Kidney tubule cell (primary cell): ENCODE measurements around the gene CHRNA3.
A peak's percentile ranks its signal among the peaks of the same experiment; 100 is the strongest.

Experiments used
- DNase-seq: peaks from one replicate; pipeline ENCODE4 v3.0.0-alpha.2; 2018; ENCODE audit warnings: low spot score

CHRNA3 gene

DNA sequence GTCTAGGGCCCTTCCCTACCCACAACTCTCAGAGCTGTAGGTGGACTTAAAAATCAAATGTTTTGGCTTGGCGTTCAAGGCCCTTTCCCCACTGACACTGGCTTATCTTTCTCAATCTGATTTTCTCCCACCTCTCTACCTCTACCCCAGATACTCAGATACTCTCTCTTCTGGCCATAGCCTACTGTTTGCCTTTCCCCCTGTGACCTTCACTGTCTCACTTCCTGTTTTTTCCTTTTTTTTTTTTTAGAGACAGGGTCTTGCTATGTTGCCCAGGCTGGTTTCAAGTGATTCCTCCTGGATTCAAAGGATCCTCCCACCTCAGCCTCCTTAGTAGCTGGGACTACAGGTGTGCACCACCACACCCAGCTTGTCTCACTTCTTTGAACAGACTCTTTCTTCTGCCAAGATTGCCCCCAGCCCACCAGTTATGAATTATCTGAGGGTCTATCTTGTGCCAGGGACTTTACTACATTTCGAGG lies 15.6 kb upstream of the CHRNA3 start:
- no peak for DNase-seq

DNA sequence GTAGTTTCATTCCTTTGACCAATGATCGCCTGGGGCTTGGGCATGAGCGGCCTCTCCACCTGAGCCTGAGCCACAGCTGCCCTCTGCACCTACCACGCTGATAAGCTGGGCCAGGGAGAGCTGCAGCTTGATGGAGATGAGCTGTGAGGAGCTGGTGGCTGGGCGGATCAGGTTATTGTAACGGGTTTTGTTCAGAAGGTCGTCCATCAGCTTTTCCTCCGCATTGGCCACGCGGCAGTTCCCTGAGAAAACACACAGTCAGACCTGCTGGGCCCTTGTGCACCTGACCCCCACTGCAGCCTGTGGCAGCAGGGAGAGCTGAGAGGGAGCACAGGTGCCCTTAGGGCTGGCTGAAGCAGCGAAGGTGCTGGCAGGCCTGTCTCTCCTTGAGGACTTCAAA lies 14.6 kb upstream of the CHRNA3 start:
- DNase-seq, result no peak

DNA sequence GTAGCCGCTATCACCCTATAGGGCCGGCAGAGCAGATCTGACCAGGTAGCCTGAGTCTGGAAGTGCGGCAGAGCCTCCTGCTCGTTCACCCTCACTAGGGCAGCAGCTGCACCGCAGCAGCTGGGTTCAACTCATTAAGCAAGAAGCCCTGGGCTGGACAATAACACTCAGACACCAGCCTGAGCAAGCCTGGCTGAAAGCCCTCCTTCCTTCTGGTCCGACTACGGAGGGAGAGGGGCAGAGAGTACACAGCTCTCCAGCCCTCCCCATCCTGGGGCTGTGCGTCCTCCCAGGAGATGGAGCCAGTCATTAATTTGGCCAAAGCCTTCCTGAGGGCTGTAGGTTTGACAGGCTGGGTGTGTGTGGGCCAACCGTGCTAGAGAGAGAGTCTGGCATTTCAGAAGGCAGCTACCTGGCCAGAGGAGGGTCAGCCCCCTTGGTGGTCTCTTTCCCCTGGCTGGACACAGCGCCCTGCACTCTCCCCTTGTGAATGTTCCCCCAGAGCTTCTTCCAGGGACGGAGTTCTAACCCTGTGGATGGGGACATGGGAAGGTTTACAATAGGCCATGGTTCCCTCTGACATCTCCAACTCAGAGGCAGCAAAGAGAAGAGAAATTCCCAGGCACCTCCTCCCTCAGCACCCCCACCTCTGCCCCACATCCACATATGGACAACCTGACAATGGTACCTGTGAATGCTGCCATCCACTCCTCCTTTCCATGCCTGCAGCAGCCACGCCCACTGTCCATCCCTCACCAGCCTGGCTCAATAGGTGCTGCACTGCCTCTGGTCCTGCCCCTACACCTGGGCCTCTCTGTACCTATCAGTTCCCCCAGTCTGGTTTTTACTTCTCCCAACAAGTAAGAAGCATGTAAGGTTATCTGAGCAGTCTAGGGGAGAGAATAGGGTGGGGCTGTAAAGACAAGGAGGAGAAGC lies 13.7 kb upstream of the CHRNA3 start:
- DNase-seq, result no peak

DNA sequence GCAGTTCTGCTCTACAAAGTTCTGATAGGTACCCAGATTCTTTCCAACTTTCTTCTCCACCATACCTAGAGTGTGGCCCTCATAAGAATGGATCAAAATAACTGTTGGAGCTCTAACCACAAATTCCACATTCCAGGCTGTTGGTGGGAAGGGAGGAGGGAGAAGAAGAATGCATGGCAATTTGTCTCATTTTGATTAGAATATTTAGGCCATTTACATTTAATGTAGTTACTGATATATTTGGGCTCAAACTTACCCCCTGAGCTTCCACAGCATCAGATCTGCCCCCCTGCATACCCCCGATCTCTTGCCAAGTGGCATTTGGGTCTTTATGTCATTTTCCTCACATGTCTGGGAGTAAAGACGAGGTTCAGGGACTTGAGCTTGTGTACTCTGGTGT lies 12.6 kb upstream of the CHRNA3 start:
- DNase-seq, result no peak

DNA sequence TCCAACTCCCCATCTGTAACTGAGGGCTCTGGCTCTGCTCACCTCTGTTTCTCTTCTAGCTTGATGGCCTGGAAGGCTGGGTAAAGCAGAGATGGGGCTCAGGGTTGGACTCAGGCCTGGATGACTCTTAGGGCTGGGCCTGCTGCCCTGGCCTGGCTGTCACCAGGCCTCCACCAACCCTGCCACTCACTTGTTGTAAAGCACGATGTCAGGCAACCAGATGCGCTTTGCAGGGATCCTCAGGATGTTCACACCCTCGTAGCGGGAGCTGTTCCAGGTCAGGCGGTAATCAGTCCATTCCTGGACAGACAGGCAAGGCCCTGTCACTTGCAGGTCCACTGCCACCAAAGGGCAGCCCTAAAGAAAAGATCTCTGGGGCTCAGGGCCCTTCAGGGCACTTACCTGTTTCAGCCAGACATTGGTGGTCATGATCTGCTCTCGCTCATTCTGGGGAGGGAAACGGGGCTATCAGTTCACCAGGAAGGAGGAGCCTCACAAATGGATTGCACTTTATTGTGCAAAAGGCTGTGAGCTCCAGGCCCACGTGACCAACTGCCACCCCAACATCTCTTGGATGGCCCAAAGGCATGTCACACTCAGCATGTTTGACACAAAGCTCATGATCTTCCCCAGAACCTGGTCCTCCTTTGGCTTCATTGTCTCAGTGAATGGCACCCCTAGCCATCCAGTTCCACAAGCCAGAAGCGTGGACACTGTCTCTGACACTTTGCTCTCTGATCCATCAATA lies 10.3 kb upstream of the CHRNA3 start:
- no peak for DNase-seq

DNA sequence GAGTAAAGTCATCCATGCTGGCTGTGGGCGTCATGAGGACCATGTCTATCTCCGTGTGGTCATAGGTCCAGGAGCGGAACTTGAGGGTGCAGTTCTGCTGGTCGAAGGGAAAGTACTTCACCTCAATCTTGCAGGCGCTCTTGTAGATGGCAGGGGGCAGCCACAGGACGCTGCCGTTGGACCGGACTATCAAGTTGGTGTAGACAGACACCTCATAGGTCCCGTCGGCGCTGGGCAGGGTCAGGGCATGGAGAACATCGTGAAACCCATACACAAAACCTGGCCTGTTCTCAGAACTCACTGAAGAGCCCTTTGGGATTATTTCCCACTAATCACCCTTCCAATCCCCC lies 8.9 kb upstream of the CHRNA3 start:
- no peak for DNase-seq

DNA sequence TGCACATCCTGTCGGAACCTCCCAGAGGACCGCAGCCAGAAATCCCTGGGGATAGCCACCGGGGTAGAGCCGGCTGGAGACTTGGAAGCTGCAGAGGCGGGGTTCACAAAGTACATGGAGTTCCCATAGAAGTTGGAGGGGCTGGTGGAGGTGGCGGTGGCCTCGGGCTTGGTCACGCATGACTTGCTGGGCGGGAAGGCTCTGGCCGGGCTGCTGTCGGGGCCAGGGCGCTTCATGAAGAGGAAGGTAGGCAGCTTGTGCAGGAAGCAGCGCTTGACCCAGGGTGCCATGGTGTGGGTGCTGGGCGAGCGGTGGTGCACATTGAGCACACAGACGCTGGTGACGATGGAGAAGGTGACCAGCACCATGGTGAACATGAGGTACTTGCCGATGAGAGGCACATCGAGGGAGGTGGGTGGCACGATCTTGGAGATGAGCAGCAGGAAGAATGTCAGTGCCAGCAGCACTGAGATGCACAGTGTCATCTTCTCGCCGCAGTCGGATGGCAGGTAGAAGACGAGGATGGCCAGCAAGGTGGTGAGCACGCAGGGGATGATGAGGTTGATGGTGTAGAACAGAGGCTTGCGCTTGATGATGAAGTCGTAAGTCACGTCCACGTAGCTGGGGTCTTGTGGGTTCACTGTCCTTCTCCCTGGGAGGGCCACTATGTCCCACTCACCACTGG lies 8.4 kb upstream of the CHRNA3 start:
- DNase-seq, result no peak

DNA sequence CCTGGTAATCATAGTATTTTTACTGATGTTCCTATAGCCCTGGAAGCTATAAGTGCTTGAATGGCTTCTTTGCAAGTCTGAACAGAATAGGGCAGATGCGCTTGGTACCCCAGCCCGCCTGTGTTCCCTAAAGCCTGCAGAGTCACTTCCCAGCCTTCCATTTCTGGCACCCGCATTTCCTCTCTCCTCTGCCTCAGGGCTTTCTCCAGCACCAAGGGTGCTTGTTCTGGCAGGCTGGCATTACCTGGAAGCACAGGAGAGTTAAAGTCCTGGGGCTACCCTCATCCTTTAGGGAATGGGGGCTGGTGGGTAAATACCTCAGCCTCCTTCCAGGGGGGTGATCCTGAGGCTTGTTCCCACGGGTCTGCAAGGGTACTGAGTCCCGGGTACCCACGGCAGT lies 7.4 kb upstream of the CHRNA3 start:
- no peak for DNase-seq

DNA sequence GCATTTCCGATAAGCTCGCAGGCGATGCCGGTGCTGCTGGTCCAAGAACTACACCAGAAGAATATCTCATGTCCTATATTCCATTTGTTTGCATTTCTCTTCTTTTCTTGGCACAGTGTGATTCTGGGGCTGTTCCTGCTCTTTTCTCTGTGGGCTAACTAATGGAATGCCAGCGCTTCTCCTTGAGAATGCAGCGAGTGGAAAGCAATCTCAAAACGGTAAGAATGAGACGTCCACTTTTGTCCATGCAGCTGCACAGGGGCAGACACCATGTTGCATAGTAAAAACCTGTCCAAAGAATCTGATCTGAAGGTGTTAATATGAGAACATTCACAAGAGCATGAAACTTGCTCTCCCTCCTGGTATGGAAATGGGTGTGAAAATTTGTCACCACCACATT lies 6.6 kb upstream of the CHRNA3 start:
- DNase-seq, result no peak

DNA sequence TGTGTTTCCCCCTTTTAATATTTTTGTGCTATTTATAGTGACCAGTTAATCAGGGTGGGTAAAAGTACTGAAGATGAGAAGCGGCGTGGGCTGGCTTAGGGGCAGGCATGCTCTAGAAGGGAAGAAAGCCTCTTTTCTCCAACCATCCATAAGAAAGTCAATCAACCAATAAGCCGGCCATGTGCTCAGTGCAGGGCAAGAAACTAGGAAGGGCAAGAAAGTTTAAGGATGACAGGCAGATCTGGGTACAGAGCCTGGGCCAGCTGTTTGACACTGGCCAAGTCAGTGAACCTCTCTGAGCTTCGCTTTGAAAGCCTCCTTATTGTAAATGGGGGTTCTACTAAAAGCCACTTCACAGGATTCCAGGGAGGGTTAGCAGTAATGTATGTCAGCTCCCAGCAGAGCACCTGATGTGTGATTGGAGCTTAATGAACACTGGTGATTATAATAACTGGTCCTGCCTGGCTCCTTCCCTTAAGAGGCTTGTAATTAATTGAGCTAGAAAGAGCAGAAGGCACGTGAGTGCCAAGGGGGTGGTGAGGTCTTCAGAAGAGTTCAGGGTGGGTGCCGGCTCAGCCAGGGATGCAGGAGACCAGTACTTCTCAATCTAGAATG lies 5.7 kb upstream of the CHRNA3 start:
- DNase-seq, result no peak

DNA sequence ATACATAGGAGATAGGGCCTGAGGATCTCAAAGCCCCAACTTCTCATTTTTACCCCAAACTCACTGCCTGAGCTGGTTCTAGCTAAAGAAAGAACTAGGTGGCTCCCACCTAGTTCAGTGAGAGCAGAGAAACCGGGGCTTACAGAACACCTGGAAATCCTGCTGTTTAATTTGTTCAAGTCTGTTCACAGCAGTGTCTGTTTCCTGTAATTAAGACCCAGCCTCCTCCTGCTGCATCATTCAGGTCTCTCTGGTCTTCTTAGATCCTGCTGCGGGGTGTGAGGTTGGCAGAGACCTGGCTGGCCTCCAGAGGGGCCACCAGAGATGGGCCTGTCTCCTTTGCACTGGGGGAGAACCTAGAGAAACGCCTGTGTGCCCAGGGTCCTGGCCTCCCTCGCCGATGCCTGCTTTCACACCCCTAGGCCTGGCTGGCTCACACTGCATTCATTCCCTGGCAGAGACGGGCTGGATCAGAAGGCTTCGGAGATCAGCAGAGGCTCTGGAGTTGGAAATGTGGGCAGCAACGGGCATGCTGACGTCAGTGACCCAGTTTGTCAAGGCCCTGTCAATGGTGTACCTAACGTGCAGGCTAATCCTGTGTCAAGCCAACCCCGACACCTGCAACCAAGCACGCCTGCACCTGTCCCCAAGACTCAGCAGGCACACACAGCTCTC lies 4.9 kb upstream of the CHRNA3 start:
- DNase-seq, result no peak

DNA sequence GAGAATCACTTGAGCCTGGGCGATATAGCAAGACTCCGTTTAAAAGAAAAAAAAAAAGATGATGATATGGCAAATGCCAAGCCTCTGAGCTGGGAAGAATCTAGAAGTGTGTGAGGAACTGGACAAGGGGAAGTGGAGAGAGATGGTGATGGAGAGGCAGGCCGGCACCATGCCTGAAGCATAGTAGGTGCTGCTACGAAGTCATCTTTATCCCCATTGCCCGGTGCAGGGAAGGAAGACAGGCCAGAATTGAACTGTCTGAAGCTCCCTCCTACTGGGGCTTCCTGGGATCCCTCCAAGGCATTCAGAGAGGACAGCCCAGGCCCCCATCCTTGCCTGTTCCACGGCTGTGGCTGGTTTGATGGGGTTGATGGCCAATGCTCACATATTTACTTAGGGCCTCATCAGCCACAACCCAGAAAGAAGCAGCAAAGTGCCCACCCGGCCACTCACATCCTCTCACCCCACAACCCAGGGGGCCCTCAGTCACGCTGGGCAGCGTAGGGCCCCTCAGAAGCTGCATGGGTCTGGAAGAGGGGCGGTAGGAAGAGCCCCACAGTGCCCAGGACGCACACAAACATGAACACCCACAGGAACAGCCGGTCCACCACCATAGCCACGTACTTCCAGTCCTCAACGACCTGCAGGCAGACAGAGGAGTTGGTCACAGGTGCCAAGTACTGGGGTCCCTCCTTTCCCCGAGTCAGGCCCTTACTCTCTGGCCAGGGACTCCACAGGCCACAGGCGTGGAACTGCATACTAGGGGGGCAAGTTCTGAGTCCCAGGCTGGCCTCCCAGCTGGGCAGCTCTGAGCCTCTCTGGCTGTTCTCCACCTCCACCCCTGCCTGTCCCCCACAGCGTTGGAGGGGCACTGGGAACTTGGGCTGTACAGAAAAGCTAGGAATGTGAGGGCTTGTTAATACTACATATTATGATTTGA lies 4.1 kb upstream of the CHRNA3 start:
- no peak for DNase-seq

DNA sequence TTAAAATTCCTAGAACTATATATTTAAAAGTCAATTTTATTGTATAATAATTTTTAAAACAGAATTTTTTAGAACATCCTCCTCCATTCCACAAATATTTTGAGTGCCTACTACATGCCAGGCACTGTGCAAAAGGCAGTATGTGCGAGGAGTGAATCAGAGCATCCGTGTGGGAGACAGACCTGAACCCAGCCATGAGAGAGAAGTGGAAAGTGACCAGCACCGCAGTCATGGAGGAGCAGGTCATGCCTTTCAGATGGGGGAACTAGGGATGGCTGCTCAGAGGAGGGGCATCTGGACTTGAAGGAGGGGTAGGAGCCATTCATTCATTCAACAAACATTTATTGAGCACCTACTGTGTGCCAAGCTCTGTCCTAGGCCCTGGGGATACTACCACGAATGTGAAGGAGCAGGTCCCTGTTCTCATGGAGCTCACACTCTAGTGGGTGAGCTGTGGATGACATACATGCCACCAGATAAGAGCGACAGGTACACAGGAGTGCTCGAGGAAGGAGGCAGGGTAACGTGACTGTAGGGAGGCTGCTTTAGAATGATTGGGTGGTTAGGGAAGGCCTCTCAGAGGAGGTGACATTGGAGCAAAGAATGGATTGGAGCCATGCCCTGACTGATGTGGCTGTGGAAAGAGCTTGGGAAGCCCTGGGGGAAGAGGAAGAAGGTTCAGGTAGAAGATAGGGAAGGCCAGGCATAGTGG lies 3.1 kb upstream of the CHRNA3 start:
- DNase-seq, result no peak

DNA sequence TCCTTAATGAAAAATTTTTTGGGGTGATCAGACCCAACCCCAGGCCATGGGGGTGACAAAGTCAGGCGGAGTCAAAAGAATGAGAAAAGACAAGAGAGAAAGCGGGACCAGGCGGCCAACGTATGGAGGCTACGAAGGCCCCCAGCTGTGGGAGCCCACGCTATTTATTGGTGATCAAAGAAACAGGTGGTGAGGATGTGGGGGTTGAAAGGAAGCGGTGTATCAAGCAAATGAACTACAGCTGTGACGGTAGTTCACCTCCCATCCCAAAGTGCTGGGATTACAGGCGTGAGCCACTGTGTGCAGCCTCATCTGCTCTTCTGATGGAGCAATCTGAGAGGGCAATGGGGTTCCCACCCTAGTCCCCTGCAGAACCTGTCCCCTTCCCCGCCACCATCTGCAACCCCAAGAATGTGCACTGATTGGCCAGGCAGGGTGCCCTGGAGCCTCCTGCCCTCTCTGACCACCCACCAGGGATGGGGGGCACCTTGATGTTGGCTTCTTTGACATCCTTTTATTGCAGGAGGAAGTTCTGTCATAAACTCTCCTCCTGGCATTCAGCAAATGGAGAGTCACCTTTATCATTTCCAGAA lies 1.1 kb upstream of the CHRNA3 start:
- no peak for DNase-seq

DNA sequence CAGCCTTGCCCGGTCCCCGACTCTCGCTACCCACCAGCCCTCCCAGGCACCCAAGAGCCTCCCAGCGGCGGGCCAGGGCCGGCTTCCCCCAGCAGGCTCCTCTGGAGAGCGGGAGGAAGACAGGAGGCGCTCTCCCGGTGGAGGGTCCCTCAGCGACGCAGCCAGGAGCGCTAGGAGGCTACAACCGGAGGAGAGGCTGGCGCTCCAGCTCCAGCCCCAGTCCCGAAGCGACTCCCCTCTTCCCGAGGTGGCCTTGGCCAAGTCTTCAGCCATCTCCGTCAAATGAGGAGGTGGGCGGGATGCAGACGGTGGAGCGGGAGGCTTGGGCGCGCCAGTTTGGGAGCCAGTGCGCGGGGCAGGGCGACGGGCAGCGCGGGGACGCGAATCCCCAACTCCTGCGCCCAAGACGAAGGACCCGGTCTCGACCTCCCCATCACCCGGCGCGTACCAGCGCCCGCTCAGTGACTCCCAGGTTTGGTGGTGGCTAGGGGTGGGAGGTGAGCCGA lies 722 bp downstream of the CHRNA3 start:
- DNase-seq, result peak; percentile 13

DNA sequence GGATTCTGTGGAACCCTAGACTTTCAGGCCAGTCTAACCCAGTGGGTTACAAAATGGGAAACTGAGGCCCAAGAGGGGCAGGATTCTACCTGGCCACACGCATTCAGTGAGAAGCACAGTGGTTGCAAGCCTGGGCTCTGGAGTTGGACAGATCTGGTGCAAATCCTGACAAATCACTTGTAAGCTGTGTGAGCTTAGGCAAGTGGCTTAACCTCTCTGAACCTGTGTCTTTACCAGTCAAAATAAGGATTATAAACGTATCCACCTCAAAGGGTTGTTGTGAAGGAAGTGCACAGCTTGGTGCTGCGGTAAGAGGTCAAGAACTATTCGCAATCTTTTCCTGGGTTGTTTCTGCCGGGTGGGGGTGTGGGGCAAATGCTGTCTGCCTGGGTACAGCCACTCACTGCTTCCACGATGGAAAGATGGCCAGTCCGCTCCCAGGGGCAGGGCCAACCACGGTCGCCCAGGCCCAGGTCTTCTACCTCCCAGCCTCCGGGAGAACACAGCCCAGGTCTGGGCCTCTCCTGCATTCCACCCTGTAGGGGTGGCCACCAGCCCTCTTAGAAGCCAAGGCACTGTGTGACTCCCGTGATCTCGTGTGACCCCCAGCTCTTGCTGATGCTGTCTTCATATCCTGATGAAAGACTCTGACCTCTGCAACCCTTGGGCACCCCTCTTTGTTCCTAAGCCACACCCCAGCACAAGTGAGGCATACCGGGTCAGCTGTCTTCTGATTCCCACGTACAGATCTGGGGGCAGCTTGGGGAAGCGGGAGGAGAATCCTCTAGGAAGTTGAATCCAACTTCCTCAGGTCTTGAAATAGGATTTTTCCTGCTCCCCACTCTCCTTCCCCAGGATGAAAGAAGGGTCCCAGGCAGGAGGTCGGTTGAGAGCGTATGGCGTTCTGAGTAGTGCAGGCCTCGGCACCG lies 1.5 kb downstream of the CHRNA3 start:
- DNase-seq, result no peak

DNA sequence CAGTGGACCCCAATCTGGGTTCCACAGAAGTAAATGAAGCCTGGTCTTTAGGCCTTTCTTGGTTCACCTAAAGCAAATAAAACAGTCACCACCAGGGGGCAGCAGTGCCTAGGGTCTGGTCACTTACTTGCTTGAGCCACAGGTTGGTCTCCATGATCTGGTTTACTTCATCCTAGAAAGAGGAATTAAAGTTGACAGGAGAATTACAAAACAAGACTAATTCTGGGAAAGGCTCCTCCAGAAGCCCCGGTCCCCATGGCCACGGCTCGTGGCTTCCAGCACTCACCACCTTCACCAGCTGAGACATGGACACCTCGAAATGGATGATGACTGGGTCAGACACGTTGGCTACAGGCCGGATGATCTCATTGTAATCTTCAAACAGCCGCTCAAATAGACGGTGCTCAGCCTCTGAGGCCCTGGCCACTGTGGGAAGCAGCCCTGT lies 2.3 kb downstream of the CHRNA3 start:
- peak; percentile 82 for DNase-seq

DNA sequence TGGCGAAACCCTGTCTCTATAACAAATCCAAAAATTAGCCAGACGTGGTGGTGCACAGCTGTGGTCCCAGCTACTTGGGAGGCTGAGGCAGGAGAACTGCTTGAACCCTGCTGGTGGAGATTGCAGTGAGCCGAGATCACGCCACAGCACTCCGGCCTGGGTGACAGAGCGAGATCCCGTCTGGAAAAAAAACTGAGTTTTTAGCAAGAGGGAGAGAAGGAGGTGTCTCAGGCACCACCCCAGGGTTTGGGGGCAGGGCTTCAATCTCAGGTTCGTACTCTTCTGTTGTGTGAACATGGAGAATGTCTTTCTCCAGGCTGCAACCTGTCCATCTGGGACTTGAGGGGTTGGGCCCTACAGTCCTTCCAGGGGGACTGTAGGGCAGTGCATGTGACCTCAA lies 2.7 kb downstream of the CHRNA3 start:
- DNase-seq, result no peak
